ENCODE measurements around the gene ATP6V0A1. TPM values are rescaled to one million over a fixed set of nuclear protein-coding genes. Genes with fewer than 3 reads are reported as not detected.

The ATP6V0A1 gene
- total RNA-seq, 1 experiment from 2014 or later = 54.6 TPM

DNA sequence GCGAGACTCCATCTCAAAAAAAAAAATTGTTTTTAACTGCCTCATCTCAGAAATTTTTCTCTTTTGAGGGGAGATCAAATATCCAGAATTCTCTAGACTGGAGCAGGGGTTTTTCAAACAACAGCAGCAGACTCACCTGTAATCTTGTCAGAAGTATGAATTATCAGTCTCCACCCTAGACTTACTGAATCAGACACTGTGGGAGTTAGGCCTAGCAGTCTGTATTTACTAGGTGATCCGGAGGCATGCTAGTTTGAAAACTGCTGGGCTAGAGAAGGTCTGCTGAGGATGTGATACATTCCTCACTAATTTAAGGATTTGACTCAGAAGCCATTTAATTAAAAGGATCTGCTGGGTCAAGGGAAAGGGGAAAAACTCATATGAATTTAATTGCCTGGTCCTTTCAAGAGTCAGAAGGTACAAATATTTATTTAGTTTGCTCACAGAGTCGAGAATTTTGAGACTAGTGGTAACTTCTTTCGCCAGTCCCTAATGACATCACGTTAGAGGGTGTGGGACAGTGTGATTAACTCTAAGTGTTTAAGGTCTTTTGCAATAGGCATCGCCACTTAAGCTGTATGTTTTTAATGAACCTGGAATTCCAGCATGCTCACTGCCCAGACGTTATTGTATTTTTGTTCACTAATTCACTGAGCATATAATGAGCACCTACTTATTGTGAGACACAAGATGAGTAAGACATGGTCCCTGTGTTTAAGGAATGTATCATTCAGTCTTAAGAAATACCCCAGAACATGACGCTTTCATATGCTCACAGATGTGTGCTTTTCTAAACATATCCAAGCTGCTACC lies 14.2 kb downstream of the ATP6V0A1 start:
- Histone ChIP-seq H3K36me3 (ENCODE audit: insufficient read depth, low read length, poor library complexity, severe bottlenecking) (peaks cover 9% of the 10 kb centered on the region), H3K4me1 (ENCODE audit: insufficient read depth, low read length, poor library complexity, severe bottlenecking) (no peaks in the 10 kb centered on the region), H3K9me3 (ENCODE audit: low read depth, low read length, poor library complexity, severe bottlenecking) (no peaks in the 10 kb centered on the region), H3K27ac (ENCODE audit: low read depth, low read length, poor library complexity, severe bottlenecking) (no peak overlapping the region), H3K27me3 (replicated peaks; ENCODE audit: insufficient read depth, low read depth, low read length, poor library complexity) (no peaks in the 10 kb centered on the region), H3K4me3 (ENCODE audit: low read depth, low read length, poor library complexity, severe bottlenecking) (no peak overlapping the region)
- ChIA-PET POLR2A (ENCODE audit: low non-redundant PET) (no interaction called here), CTCF (no interaction called here)
- no TSS peak for BruUV-seq (replicated peaks)
- no peak for TF ChIP-seq EZH2 (IDR thresholded peaks at IDR 0.05; ENCODE audit: borderline replicate concordance, low read depth, low read length, poor library complexity, severe bottlenecking)
- TF ChIP-seq, protein P1, sequence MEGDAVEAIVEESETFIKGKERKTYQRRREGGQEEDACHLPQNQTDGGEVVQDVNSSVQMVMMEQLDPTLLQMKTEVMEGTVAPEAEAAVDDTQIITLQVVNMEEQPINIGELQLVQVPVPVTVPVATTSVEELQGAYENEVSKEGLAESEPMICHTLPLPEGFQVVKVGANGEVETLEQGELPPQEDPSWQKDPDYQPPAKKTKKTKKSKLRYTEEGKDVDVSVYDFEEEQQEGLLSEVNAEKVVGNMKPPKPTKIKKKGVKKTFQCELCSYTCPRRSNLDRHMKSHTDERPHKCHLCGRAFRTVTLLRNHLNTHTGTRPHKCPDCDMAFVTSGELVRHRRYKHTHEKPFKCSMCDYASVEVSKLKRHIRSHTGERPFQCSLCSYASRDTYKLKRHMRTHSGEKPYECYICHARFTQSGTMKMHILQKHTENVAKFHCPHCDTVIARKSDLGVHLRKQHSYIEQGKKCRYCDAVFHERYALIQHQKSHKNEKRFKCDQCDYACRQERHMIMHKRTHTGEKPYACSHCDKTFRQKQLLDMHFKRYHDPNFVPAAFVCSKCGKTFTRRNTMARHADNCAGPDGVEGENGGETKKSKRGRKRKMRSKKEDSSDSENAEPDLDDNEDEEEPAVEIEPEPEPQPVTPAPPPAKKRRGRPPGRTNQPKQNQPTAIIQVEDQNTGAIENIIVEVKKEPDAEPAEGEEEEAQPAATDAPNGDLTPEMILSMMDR (conservative IDR thresholded peaks at IDR 0.05; ENCODE audit: low read depth, low read length) = no peak
- intact Hi-C loops (cut with micrococcal nuclease; ENCODE audit: unreplicated experiment) = no loop called here
- no peak for DNase-seq (ENCODE audit: low spot score)

DNA sequence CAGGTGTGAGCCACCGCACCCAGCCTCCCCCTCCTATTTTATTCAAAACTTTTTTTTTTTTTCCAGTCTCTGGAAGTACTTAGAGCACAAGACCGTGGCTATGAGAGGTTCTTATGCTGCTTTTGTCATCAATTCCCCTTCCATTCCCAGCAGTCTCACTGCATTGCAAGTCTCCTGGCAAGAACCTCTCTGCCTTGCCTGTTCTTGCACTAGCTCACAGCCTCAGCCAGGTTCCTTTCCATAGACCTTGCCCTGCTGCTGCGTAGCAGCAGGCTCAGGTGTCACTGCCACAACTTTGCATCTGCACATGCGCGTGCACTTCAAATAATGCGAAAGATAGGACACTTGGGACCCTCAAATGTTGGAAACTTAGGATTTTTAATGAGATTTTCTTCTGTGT lies 15.6 kb downstream of the ATP6V0A1 start:
- Histone ChIP-seq H3K36me3 (ENCODE audit: insufficient read depth, low read length, poor library complexity, severe bottlenecking) (peaks cover 12% of the 10 kb centered on the region), H3K27ac (ENCODE audit: low read depth, low read length, poor library complexity, severe bottlenecking) (no peak overlapping the region), H3K4me3 (ENCODE audit: low read depth, low read length, poor library complexity, severe bottlenecking) (no peak overlapping the region), H3K27me3 (replicated peaks; ENCODE audit: insufficient read depth, low read depth, low read length, poor library complexity) (no peaks in the 10 kb centered on the region), H3K9me3 (ENCODE audit: low read depth, low read length, poor library complexity, severe bottlenecking) (no peaks in the 10 kb centered on the region), H3K4me1 (ENCODE audit: insufficient read depth, low read length, poor library complexity, severe bottlenecking) (no peaks in the 10 kb centered on the region)
- ChIA-PET CTCF (no interaction called here), POLR2A (ENCODE audit: low non-redundant PET) (no interaction called here)
- intact Hi-C loops (cut with micrococcal nuclease; ENCODE audit: unreplicated experiment) = no loop called here
- no TSS peak for BruUV-seq (replicated peaks)
- no peak for DNase-seq (ENCODE audit: low spot score)
- TF ChIP-seq, protein P1 (conservative IDR thresholded peaks at IDR 0.05; ENCODE audit: low read depth, low read length) = no peak
- no peak for TF ChIP-seq EZH2 (IDR thresholded peaks at IDR 0.05; ENCODE audit: borderline replicate concordance, low read depth, low read length, poor library complexity, severe bottlenecking)

DNA sequence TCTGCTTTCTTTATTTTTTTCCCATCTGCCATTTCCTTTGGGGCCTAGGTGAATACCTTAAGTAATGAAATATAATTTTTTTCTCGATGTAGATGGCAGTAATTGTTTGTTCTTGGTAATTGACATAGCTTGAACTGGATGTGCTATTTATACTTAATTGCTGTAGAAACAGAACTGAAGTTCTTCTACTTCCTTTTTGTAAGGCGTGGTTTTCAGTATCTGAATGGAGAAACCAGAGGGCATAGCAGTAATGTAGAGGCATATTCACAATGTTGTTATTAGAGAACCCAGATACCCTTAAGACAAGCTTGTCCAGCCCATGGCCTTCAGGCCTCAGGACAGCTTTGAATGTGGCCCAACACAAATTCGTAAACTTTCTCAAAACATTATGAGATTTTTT lies 16.4 kb downstream of the ATP6V0A1 start:
- DNase-seq (ENCODE audit: low spot score) = no peak
- intact Hi-C loops (cut with micrococcal nuclease; ENCODE audit: unreplicated experiment) = no loop called here
- peaks cover 14% of the 10 kb centered on the region for H3K36me3 ChIP-seq (ENCODE audit: insufficient read depth, low read length, poor library complexity, severe bottlenecking)
- ChIA-PET CTCF (no interaction called here), POLR2A (ENCODE audit: low non-redundant PET) (no interaction called here)
- no peaks in the 10 kb centered on the region for H3K27me3 ChIP-seq (replicated peaks; ENCODE audit: insufficient read depth, low read depth, low read length, poor library complexity)
- no peaks in the 10 kb centered on the region for H3K4me1 ChIP-seq (ENCODE audit: insufficient read depth, low read length, poor library complexity, severe bottlenecking)
- BruUV-seq (replicated peaks) = no TSS peak
- no peaks in the 10 kb centered on the region for H3K9me3 ChIP-seq (ENCODE audit: low read depth, low read length, poor library complexity, severe bottlenecking)
- H3K4me3 ChIP-seq (ENCODE audit: low read depth, low read length, poor library complexity, severe bottlenecking) = no peak overlapping the region
- TF ChIP-seq, protein P1 (conservative IDR thresholded peaks at IDR 0.05; ENCODE audit: low read depth, low read length) = no peak
- no peak for TF ChIP-seq EZH2 (IDR thresholded peaks at IDR 0.05; ENCODE audit: borderline replicate concordance, low read depth, low read length, poor library complexity, severe bottlenecking)
- no peak overlapping the region for H3K27ac ChIP-seq (ENCODE audit: low read depth, low read length, poor library complexity, severe bottlenecking)
